HG03439 (cell line): ENCODE measurements around the gene TYW1.
A peak's percentile ranks its signal among the peaks of the same experiment; 100 is the strongest.
"Not testable (repeated sequence)": the region's sequence is repeated elsewhere in the genome, so short reads cannot be mapped to it uniquely, and the experiment has no call there.

ENCODE experiments used
- ATAC-seq: cut with Tn5 transposase; IDR thresholded peaks from one replicate; pipeline ENCODE4 v1.9.1; 2021; ENCODE audit warnings: mild to moderate bottlenecking, moderate library complexity; ENCODE audit not compliant: unreplicated experiment

The TYW1 gene

GRCh38 chr7:67042781-67043558 is 46.3 kb downstream of the TYW1 start:
- ATAC-seq, result not testable (repeated sequence)

- not testable (repeated sequence) for ATAC-seq
These were observed 46.9 kb downstream of the TYW1 start for GRCh38 chr7:67043559-67043930.

- no peak for ATAC-seq
These were observed 48.9 kb downstream of the TYW1 start for GRCh38 chr7:67045496-67045995.

GRCh38 chr7:67046819-67047218 is 50.2 kb downstream of the TYW1 start:
- not testable (repeated sequence) for ATAC-seq

- ATAC-seq, result not testable (repeated sequence)
These were observed 53.3 kb downstream of the TYW1 start for GRCh38 chr7:67049908-67050307.

GRCh38 chr7:67052161-67052560 is 55.5 kb downstream of the TYW1 start:
- ATAC-seq, result not testable (repeated sequence)

- ATAC-seq, result no peak
These were observed 60.0 kb downstream of the TYW1 start for GRCh38 chr7:67056683-67057082.

GRCh38 chr7:67061321-67061720 is 64.7 kb downstream of the TYW1 start:
- ATAC-seq, result not testable (repeated sequence)

- ATAC-seq, result not testable (repeated sequence)
These were observed 66.2 kb downstream of the TYW1 start for GRCh38 chr7:67062802-67063201.

- peak; percentile 60 for ATAC-seq
These were observed 70.5 kb downstream of the TYW1 start for GRCh38 chr7:67066950-67067622.

GRCh38 chr7:67076120-67076519 is 79.5 kb downstream of the TYW1 start:
- not testable (repeated sequence) for ATAC-seq

GRCh38 chr7:67082880-67083279 is 86.2 kb downstream of the TYW1 start:
- ATAC-seq, result not testable (repeated sequence)

- ATAC-seq, result not testable (repeated sequence)
These were observed 92.6 kb downstream of the TYW1 start for GRCh38 chr7:67089261-67089660.

GRCh38 chr7:67091053-67091452 is 94.4 kb downstream of the TYW1 start:
- ATAC-seq, result not testable (repeated sequence)

- ATAC-seq, result not testable (repeated sequence)
These were observed 101.4 kb downstream of the TYW1 start for GRCh38 chr7:67098031-67098430.

- not testable (repeated sequence) for ATAC-seq
These were observed 102.8 kb downstream of the TYW1 start for GRCh38 chr7:67099406-67099805.

GRCh38 chr7:67100038-67100437 is 103.4 kb downstream of the TYW1 start:
- ATAC-seq, result not testable (repeated sequence)

- ATAC-seq, result no peak
These were observed 104.3 kb downstream of the TYW1 start for GRCh38 chr7:67100956-67101361.

- ATAC-seq, result not testable (repeated sequence)
These were observed 108.3 kb downstream of the TYW1 start for GRCh38 chr7:67104937-67105336.

- ATAC-seq, result no peak
These were observed 108.7 kb downstream of the TYW1 start for GRCh38 chr7:67105377-67105776.

GRCh38 chr7:67106255-67106654 is 109.6 kb downstream of the TYW1 start:
- ATAC-seq, result not testable (repeated sequence)

- not testable (repeated sequence) for ATAC-seq
These were observed 114.7 kb downstream of the TYW1 start for GRCh38 chr7:67111342-67111741.
